ENCODE measurements around the gene OTOF. TPM values are rescaled to one million over a fixed set of nuclear protein-coding genes. Genes with fewer than 3 reads are reported as not detected.

Gene OTOF
- total RNA-seq, 1 experiment from 2014 or later = not detected

- no peak for DNase-seq
- ChIA-PET CTCF (interaction anchor here (0.6 kb wide), 1 partner anchor 381 kb away, joined by 5 read pairs; no protein-coding TSS in a partner anchor), POLR2A (ENCODE audit: unreplicated experiment) (no interaction called here)
- Histone ChIP-seq H3K79me2 (ENCODE audit: low read depth) (no peaks in the 10 kb centered on the region), H3K9me2 (ENCODE audit: insufficient read depth) (no peaks in the 10 kb centered on the region), H3K27me3 (ENCODE audit: insufficient read depth, low read depth) (no peaks in the 10 kb centered on the region), H3K36me3 (ENCODE audit: low read depth) (no peaks in the 10 kb centered on the region), H3K9me3 (ENCODE audit: insufficient read depth, low read depth) (no peaks in the 10 kb centered on the region), H3K4me2 (no peak overlapping the region), H3K4me1 (replicated peaks; ENCODE audit: insufficient read depth) (peaks cover 12% of the 10 kb centered on the region), H3F3A (ENCODE audit: insufficient read depth, low read depth) (no peaks in the 10 kb centered on the region), H4K20me1 (ENCODE audit: insufficient read depth) (no peaks in the 10 kb centered on the region), H3K27ac (no peak overlapping the region), H3K4me3 (no peak overlapping the region), H2AFZ (no peak overlapping the region)
- TF ChIP-seq CTCF (conservative IDR thresholded peaks at IDR 0.05) (no peak), EZH2 (IDR thresholded peaks at IDR 0.05; ENCODE audit: low read depth) (no peak)
- BruUV-seq (replicated peaks) = no TSS peak
- intact Hi-C loops (cut with micrococcal nuclease; ENCODE audit: unreplicated experiment) = no loop called here
Observed at GRCh38 chr2:26432363-26432762, 45.6 kb downstream of the OTOF start.

GRCh38 chr2:26430826-26431225 is 47.1 kb downstream of the OTOF start:
- H3K36me3 ChIP-seq (ENCODE audit: low read depth) = no peaks in the 10 kb centered on the region
- no peaks in the 10 kb centered on the region for H3K9me2 ChIP-seq (ENCODE audit: insufficient read depth)
- H3K27ac ChIP-seq = no peak overlapping the region
- CTCF ChIA-PET = no interaction called here
- POLR2A ChIA-PET (ENCODE audit: unreplicated experiment) = no interaction called here
- no peak overlapping the region for H2AFZ ChIP-seq
- no peaks in the 10 kb centered on the region for H3K9me3 ChIP-seq (ENCODE audit: insufficient read depth, low read depth)
- H3K4me2 ChIP-seq = no peak overlapping the region
- no peak overlapping the region for H3K4me3 ChIP-seq
- intact Hi-C loops (cut with micrococcal nuclease; ENCODE audit: unreplicated experiment) = no loop called here
- H4K20me1 ChIP-seq (ENCODE audit: insufficient read depth) = no peaks in the 10 kb centered on the region
- no peaks in the 10 kb centered on the region for H3K79me2 ChIP-seq (ENCODE audit: low read depth)
- no TSS peak for BruUV-seq (replicated peaks)
- peaks cover 12% of the 10 kb centered on the region for H3K4me1 ChIP-seq (replicated peaks; ENCODE audit: insufficient read depth)
- DNase-seq = peak in 1 of 2 experiments; percentile 28
- H3F3A ChIP-seq (ENCODE audit: insufficient read depth, low read depth) = no peaks in the 10 kb centered on the region
- TF ChIP-seq CTCF (conservative IDR thresholded peaks at IDR 0.05) = no peak
- TF ChIP-seq EZH2 (IDR thresholded peaks at IDR 0.05; ENCODE audit: low read depth) = no peak
- no peaks in the 10 kb centered on the region for H3K27me3 ChIP-seq (ENCODE audit: insufficient read depth, low read depth)

- H2AFZ ChIP-seq = no peak overlapping the region
- no peaks in the 10 kb centered on the region for H3K27me3 ChIP-seq (ENCODE audit: insufficient read depth, low read depth)
- no peaks in the 10 kb centered on the region for H3K9me2 ChIP-seq (ENCODE audit: insufficient read depth)
- CTCF ChIA-PET = interaction anchor here (0.9 kb wide), 1 partner anchor 148 kb away, joined by 4 read pairs; no protein-coding TSS in a partner anchor
- DNase-seq = peak in 1 of 2 experiments; percentile 34
- H3K4me3 ChIP-seq = no peak overlapping the region
- peaks cover 6% of the 10 kb centered on the region for H3K4me1 ChIP-seq (replicated peaks; ENCODE audit: insufficient read depth)
- no peaks in the 10 kb centered on the region for H3K9me3 ChIP-seq (ENCODE audit: insufficient read depth, low read depth)
- intact Hi-C loops (cut with micrococcal nuclease; ENCODE audit: unreplicated experiment) = no loop called here
- H3F3A ChIP-seq (ENCODE audit: insufficient read depth, low read depth) = no peaks in the 10 kb centered on the region
- H4K20me1 ChIP-seq (ENCODE audit: insufficient read depth) = no peaks in the 10 kb centered on the region
- H3K4me2 ChIP-seq = no peak overlapping the region
- no peaks in the 10 kb centered on the region for H3K36me3 ChIP-seq (ENCODE audit: low read depth)
- BruUV-seq (replicated peaks) = no TSS peak
- POLR2A ChIA-PET (ENCODE audit: unreplicated experiment) = interaction anchor here (0.6 to 0.7 kb wide), 3 partner anchors 84 to 315 kb away, joined by 3 read pairs; partner anchors contain the start of gene SELENOI
- TF ChIP-seq EZH2 (IDR thresholded peaks at IDR 0.05; ENCODE audit: low read depth) = no peak
- no peak for TF ChIP-seq CTCF (conservative IDR thresholded peaks at IDR 0.05)
- no peak overlapping the region for H3K27ac ChIP-seq
- no peaks in the 10 kb centered on the region for H3K79me2 ChIP-seq (ENCODE audit: low read depth)
Observed at GRCh38 chr2:26429779-26430578, 47.9 kb downstream of the OTOF start.

All from PC-9 (cell line).